GM21619 (cell line): ENCODE data around the gene SLC45A2.
"Not testable (repeated sequence)": the region's sequence is repeated elsewhere in the genome, so short reads cannot be mapped to it uniquely, and the experiment has no call there.

Experiments
- ATAC-seq: cut with Tn5 transposase; IDR thresholded peaks from one replicate; pipeline ENCODE4 v1.9.1; 2021; ENCODE audit not compliant: unreplicated experiment

Gene SLC45A2

DNA sequence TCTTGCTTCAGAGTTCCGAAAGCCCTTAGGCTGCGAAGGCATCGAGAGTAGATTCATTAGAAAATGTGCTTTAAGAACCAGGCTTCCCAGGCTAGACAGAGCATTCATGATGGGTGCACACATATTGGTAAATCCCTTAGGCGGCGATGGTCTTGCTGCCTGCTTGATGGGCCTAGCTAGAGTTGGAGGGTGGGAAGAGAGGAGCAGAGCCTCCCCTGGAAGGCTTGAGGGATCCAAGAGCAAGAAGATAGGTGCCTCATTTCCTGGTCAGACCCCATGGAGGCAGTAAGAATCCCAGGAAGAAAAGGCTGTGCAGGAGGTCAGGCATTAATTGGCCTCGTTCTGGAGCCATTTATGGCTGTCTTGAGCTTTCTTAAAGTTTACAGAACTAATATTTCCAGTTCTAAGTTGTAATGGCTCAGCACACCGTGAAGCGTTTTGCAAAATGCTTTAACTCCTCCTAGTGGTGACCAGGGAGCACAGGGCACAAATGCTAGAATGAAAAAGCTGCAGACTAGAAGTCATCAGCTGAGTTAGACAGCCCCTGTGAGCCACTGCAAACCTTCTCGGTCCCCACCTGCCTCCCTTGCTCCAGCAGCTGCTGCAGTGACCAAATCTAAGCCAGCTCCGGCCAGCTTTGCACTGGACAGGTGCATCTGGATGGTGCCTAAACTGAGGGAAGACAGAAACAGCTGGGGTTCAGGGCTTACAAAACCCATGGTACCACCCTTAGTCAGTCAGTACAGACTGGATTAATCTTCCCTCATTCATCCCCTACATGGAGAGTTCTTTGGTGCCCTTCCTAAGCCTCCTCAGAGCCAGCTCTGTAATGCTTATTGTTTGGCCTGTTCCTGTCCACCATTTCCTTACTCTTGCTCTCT is 14.7 kb downstream of the SLC45A2 start:
- peak; percentile 69 for ATAC-seq

DNA sequence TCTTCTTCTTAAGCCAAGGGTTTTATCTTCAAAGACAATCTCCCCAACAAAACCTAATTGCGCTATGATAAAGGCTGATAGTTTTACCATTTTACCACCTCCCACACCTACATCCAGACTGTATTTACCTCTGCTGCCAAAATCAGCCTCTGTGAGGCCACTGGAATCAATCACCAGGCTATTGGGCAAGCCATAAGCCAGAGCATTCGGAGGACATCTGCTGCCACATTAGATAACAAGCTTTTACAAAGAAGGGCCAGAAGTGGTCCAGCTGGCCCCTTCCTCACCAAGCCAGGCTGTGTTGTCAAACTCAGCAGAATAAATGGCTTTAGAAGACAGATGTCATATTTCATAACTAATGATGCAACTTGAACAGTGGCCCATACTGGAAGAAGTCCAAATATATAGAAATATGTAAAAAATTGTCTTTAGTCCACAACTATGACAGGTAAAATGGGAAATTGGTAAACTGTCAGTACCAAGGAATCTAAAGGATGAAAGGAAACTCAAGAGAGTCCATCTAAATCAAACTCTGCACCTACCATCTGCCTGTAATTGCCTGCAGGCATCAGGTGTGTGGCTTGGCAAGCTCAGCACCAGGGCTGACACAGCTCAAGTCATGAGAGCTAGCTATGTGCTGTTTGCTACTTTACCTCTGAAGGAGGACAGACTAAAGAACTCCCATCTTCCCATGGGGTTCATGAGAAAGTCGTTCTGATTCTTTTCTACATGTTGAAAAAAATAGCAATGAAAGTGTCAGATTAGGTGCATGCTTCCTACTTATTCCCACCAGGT is 16.1 kb downstream of the SLC45A2 start:
- no peak for ATAC-seq

DNA sequence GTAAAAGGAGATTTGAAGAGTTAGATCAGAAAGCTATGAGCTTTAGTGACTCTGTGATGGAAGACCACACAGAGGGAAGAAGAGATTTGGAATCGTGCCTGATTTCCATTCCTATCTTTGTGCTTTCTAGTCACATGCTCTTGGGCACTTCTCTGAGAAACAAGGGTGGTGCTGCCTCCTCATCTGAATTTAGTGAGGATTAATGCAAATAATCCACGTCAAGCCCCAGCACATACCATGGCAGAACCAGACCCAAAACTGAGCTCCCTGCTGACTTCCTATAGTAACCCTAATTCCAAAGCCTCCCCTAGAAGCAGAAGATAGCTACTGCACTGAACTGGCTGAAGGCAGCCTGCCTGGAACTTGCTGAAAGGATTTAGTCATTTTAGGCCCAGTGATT is 17.7 kb downstream of the SLC45A2 start:
- ATAC-seq: no peak

DNA sequence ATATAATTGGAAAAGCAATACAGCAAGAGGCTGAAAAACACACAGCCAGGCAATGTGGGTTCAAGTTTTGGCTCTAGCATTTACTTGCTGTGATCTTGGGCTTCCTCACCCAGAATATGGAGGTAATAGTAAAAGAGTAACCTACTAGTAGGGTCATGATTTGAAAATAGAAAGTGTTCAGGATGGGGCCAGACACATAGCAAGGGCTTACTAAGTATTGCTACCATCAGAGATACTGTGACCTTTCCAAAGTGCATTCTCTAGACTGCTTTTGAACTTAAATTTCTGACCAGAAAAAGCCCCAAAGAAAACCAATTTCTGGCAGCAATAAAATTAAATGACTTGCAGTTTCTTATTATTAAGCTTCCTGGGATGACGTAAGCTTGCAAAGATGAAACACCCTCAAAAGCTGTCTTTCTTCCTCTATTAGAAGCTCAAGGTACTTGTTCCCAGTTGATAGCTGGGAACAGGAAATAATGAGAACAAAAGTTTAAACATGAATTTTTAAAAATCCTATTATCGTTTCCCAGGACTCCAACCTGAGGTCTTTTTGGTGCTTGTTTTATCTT is 20.3 kb downstream of the SLC45A2 start:
- ATAC-seq: no peak

DNA sequence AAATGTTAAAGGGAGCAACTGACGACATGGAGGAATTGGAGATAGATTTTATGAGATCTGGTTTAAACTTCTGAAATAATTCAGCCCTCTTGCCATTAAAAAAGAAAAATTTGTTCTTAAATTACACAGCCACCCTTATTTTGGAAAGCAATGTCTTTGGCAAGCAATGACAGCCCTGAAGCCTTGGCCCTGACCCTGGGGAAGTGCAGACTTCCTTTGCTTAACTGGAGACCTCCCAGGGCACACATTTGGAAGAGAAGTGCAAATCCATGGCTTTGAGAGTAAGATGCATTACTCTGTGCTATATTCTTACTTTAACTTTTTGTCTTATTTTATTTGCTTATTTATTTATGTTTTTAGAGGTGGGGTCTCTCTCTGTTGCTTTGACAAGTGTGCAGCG is 26.3 kb downstream of the SLC45A2 start:
- ATAC-seq: no peak

DNA sequence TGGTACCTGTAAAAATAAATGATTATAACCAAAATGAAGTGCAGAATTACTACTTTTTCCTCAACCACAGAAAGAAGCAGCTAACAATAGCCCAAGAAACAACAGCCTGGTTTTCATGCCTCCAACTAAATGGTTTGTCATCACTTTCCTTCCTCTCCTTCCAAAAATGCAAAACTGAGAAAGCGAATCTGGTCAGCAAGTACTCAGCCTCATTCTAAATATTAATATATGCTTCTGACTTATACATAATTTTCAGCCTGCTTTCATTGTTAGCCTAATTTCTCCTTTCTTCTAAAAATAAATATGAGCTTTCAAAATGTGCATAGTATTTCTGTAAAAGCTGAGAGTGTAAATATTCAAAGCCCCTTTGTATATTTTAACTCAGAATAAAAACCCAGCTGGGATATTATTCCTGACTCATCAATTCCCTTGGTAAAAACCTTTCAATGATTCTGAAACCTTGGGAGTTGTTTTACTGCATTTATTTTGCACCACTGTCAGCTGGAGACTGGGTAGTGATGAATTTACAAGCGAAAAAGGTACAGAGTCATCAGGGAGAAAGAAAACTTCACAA is 26.8 kb downstream of the SLC45A2 start:
- no peak for ATAC-seq

DNA sequence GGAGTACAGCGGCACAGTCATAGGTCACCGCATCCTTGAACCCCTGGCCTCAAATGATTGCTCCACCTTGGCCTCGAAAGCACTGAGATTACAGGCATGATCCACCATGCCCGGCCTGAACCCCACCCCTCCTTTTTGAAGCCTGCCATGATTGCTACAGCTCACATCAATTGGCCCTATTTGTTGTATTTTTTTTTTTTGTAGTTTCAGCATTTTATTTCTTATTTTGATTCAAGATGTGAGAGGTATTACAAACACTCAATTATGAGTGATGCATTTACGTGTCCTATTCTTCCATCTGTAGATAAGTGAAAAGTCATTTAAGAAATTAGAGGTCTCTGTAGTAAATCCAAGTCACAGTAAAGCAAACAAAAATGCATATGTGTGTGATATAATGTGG is 32.3 kb downstream of the SLC45A2 start:
- ATAC-seq: not testable (repeated sequence)

DNA sequence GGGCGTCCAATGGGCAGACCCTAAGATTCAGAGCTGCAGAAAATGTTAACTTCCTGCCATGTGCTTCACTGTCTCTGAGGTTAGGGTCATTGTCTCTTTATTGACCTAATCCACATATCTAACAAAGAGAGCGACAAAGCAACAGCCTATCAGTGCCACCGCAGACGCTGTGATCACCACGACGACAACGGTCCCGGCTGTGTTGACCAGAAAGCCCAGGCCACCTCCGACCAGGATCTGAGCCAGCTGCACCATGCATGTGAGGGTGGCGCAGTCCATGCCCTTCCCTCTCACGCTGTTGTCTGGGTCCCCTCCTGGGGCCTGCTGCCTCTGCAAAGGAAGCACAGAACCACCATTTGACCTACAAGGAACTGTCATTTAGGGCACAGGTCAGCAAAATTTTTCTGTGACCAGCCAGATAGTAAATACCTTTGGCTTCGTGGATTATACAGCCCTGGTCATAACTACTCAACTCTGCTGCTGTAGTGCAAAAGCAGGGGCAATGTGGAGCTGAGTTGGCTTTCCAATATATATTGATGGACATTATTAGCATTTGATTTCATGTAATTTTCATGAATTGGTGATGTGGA is 39.9 kb downstream of the SLC45A2 start:
- no peak for ATAC-seq

DNA sequence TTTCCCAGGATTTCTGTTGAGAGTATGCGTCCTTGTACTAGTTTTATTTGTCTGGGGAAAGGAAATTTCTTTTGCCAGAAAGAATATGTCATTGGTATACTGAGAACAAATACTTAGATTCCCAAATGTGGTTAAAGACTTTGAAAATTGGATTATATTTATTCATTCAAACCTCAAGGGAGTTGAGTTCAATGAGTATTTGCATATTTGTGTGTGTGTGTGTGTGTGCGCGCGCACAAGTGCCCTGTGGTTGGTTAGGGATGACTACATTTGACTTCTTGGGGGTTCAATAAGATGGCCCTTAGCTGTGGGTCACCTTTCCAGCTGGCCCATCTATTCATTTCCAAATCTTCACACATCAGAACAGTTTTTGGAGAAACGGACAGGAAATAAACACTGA is 43.4 kb downstream of the SLC45A2 start:
- no peak for ATAC-seq

DNA sequence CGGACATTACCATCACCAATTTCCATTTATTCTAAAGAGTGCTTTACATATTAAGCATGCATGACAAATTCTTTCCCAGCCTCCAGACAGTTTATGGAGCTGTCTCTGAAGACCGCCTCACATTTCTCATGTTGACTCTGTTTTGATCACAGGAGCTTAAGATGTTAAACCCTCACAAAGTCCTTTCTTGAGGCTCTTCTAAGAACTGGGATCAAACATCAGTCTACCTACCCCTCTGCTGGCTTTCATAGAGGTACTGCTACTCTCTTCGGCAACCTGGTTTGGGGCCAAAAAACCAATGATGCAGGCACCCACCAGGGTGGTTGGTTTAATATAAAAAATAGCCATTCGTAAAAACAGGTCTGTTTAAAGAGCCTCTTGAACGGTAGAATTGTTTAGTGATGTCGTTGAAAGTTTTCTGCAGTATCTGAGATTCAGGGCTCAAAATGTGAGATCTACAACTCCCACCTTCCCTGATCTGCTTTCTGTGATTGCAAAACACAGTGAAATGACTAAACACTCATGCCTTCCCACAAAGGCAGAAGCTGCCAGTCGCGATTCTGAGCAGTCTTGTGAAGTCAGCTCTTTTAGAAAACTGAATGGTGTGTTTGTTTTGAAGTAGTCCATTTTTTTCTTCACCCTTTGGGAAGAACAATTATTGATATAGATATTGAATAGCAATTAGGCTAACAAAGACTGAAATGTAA is 44.8 kb downstream of the SLC45A2 start:
- no peak for ATAC-seq

DNA sequence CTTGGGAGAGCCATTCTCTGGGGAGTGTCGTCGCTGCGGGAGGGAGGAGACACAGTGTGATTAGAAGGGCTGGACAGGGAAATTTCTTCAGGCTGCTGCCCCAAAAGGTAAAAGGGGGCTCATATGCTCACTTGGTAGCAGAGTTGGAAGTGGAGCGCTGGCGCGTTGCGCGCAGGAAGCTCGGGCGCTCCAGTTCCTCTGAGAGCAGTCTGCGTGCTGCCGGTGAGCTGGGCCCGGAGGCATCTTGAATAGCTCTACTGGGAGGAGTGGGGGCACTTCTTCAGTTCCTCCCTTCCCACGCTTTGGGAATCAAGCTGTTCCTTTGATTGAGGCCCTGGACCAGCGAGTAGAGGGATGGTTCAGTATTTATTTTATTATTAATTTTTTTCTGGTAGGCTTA is 45.6 kb downstream of the SLC45A2 start:
- no peak for ATAC-seq

DNA sequence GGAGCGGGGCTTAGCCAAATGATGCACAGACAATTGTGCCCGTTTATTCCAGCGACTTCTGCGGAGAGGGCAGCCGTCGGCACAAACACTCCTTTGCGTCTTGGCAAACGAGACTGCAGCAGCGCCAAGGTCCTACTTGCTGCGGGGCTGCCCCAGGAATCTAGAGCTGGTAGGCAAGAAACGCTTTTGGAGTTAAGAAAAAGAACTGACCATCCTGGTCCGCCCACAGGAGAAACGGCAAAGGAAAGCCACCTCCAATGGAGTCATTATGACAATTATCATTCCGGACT is 46.0 kb downstream of the SLC45A2 start:
- ATAC-seq: no peak

DNA sequence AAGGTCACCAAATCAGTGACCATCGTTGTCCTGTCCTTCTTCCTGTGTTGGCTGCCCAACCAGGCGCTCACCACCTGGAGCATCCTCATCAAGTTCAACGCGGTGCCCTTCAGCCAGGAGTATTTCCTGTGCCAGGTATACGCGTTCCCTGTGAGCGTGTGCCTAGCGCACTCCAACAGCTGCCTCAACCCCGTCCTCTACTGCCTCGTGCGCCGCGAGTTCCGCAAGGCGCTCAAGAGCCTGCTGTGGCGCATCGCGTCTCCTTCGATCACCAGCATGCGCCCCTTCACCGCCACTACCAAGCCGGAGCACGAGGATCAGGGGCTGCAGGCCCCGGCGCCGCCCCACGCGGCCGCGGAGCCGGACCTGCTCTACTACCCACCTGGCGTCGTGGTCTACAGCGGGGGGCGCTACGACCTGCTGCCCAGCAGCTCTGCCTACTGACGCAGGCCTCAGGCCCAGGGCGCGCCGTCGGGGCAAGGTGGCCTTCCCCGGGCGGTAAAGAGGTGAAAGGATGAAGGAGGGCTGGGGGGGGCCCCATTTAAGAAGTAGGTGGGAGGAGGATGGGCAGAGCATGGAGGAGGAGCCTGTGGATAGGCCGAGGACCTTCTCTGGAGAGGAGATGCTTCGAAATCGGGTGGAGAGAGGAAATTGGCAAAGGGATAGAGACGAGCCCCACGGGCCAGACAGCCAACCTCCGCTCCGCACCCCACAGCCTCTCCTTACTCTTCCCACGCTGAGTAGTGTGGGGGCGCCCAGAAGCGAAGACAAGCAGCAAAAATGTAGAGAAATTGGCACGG is 46.6 kb downstream of the SLC45A2 start:
- ATAC-seq: no peak

DNA sequence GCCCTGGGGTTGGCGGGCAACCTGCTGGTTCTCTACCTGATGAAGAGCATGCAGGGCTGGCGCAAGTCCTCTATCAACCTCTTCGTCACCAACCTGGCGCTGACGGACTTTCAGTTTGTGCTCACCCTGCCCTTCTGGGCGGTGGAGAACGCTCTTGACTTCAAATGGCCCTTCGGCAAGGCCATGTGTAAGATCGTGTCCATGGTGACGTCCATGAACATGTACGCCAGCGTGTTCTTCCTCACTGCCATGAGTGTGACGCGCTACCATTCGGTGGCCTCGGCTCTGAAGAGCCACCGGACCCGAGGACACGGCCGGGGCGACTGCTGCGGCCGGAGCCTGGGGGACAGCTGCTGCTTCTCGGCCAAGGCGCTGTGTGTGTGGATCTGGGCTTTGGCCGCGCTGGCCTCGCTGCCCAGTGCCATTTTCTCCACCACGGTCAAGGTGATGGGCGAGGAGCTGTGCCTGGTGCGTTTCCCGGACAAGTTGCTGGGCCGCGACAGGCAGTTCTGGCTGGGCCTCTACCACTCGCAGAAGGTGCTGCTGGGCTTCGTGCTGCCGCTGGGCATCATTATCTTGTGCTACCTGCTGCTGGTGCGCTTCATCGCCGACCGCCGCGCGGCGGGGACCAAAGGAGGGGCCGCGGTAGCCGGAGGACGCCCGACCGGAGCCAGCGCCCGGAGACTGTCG is 47.3 kb downstream of the SLC45A2 start:
- no peak for ATAC-seq

DNA sequence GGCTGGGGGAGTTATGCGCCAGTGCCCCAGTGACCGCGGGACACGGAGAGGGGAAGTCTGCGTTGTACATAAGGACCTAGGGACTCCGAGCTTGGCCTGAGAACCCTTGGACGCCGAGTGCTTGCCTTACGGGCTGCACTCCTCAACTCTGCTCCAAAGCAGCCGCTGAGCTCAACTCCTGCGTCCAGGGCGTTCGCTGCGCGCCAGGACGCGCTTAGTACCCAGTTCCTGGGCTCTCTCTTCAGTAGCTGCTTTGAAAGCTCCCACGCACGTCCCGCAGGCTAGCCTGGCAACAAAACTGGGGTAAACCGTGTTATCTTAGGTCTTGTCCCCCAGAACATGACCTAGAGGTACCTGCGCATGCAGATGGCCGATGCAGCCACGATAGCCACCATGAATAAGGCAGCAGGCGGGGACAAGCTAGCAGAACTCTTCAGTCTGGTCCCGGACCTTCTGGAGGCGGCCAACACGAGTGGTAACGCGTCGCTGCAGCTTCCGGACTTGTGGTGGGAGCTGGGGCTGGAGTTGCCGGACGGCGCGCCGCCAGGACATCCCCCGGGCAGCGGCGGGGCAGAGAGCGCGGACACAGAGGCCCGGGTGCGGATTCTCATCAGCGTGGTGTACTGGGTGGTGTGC is 48.0 kb downstream of the SLC45A2 start, which contains the start of gene RXFP3:
RXFP3 (plus strand) TSS at position 6 of the 636 bp plus-strand sequence; CDS start at position 361, 355 bp downstream.
- ATAC-seq: no peak

DNA sequence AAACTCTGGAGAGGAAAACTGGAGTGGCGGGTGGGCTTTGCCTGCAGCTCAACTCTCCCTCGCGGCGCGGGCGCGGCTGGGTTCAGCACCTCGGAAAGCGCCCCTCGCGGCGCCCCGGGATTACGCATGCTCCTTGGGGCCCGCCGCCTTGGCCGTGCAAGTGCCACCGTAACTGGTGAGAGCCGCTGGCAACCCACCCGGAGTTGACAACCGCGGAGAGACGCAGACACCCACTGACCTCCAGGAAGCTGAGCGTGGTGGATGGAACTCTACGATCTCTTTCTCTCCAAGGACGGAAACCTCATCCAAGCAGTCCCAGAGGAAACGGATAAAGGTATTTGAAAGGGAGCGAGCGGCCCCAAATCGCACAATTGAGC is 48.5 kb downstream of the SLC45A2 start:
- ATAC-seq: peak; percentile 35

DNA sequence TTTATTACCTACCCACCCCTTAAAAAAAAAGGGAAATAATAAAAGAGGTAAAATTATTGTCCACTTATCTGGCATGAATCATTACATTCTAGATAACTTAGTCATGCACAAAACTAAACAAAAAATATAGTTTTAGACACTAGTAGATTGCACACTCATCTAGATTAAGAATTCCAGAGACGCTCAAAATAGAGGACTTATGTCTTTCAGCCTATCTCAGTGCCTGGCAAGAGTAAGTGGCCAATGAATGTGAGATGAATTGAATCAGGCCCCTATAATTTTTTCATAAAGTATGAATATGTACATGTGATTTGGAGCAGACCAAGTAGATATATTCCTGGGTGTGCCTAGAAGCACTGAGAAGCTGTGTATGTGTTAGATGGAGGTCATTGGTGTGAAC is 50.3 kb downstream of the SLC45A2 start:
- peak; percentile 11 for ATAC-seq

DNA sequence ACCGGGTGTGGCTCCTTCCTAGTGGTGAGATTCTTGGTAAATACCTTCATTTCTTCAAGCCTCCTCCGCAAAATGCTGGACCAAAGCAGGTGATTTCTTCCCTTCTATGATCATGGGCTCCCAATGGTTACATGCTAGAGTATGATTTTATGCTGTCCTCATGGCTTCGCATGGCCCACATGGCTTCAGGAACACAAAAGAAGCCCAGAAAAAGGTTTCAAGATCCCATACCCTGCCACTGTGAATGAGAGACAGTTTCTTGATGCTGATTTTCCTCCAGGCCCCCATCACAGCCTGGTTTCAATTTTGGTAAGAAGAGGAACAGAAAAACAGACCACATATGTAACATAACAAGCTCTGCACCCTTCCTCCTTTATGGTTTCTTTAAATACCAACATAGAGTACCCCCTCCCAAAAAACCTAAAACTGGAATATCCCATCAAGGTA is 50.7 kb downstream of the SLC45A2 start:
- ATAC-seq: peak; percentile 84

DNA sequence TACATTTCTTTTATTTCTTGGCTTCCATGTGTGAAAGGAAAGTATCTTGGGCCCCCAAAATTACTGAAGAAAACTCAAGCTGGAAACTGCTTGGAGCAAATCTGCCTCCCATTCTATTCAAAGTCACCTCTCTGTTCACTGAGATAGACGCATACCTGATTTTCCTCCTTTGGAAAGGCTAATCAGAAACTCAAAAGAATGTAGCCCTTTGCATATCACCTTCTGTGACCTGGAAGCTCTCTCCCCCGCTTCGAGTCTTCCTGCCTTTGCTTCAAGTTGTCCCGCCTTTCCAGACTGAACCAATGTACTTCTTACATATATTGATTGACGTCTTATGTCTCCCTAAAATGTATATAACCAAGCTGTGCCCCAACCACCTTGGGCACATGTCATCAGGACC is 53.4 kb downstream of the SLC45A2 start:
- ATAC-seq: no peak
